Heart left ventricle (tissue), 16 donors: ENCODE data around the gene TMEM208. TPM values are rescaled to one million over a fixed set of nuclear protein-coding genes. Genes with fewer than 3 reads are reported as not detected.

Source experiments
- ATAC-seq, 4 donors: fragments of 200-7000 bp; cut with Tn5 transposase; one replicate each; pipeline ENCODE4 v1.9.1; 2020 to 2022; ENCODE audit warnings: moderate library complexity in 4 of 4, mild to moderate bottlenecking in 3 of 4, moderate number of reproducible peaks in 1 of 4
- DNase-seq, 5 donors: peaks; one replicate each; pipeline ENCODE4 v3.0.0-alpha.2; 2020
- H3K27ac ChIP-seq, 12 donors: fragments of 200-600 bp; sonication (generic) in 4 of 12; one replicate each; pipeline versions ENCODE4 v1.5.0 to v1.8.0; 2016 to 2022; ENCODE audit warnings: mild to moderate bottlenecking in 2 of 12
- H3K27me3 ChIP-seq, 9 donors: fragments of 200-600 bp; sonication (generic) in 2 of 9; one replicate each; pipeline versions ENCODE4 v1.5.1 to v1.8.0; 2016 to 2022; ENCODE audit warnings: mild to moderate bottlenecking in 3 of 9
- H3K36me3 ChIP-seq, 9 donors: fragments of 200-600 bp; sonication (generic) in 2 of 9; one replicate each; pipeline versions ENCODE4 v1.5.0 to v1.8.0; 2018 to 2022; ENCODE audit warnings: mild to moderate bottlenecking in 2 of 9
- H3K4me1 ChIP-seq, 12 donors: fragments of 200-600 bp; sonication (generic) in 4 of 12; one replicate each; pipeline versions ENCODE4 v1.5.0 to v1.8.0; 2016 to 2022; ENCODE audit warnings: mild to moderate bottlenecking in 3 of 12
- H3K4me3 ChIP-seq, 12 donors: fragments of 200-600 bp; sonication (generic) in 4 of 12; one replicate each; pipeline versions ENCODE4 v1.5.0 to v1.8.0; 2017 to 2022; ENCODE audit warnings: mild to moderate bottlenecking in 9 of 12, moderate library complexity in 4 of 12
- H3K9me3 ChIP-seq, 12 donors: fragments of 200-600 bp; sonication (generic) in 4 of 12; one replicate each; pipeline versions ENCODE4 v1.5.0 to v1.8.0; 2016 to 2022; ENCODE audit warnings: mild to moderate bottlenecking in 1 of 12
- CTCF ChIP-seq, 12 donors: fragments of 200-600 bp; sonication (generic) in 4 of 12; IDR thresholded peaks; one replicate each; pipeline versions ENCODE4 v1.5.0 to v1.8.0; 2018 to 2022; ENCODE audit warnings: antibody characterized with exemption in 12 of 12, mild to moderate bottlenecking in 5 of 12
- POLR2A ChIP-seq, 2 donors: fragments of 450-650 bp; IDR thresholded peaks; one replicate each; pipeline ENCODE4 v1.6.1; 2017; ENCODE audit warnings: antibody characterized with exemption in 2 of 2, mild to moderate bottlenecking in 2 of 2, moderate library complexity in 2 of 2
- WGBS, 4 donors: extraction: QIAGEN DNeasy Blood & Tissue Kit in 2 of 4; methylation state at CpG; one replicate each; pipeline versions ENCODE4 v1.1.5 to v1.1.7; 2013 to 2018; 5-methylcytosine and 5-hydroxymethylcytosine counted together
- intact Hi-C, 10 donors: fragments of 100-400 bp; cut with DNase I; formaldehyde crosslinking; loops; one replicate each; pipeline versions ENCODE4 v1.11.1 to v1.14.2; 2022
- polyA plus RNA-seq, 2 donors: library from polyadenylated mRNA; stranded (reverse); fragments of 200-250 nt; gene quantifications; one replicate each; pipeline ENCODE4 v1.2.3, GENCODE V29; 2013
- total RNA-seq, 9 donors: library from RNA; depleted of rRNA in 2 of 9; stranded (reverse); fragments of >200 nt in 2 of 9; fragmentation: NEBNext Ultra II Directional in 3 of 9; extraction: Animal tissue kit (Norgen Biotek cat#: 25700) in 3 of 9; gene quantifications; one replicate each; pipeline versions ENCODE4 v1.1.0 to v1.2.4, GENCODE V29; 2016 to 2023
- donor health status: ischemic (EF 13 %, LVEDD 7.1; RV severe dilation, severe dysfunction).
- donor health status: healthy with polysubstance abuse.
- donor health status: DM: no; HTN: yes; CAD: no.
- donor health status: DM: no; HTN: no; CAD: no.
- donor health status: ischemic (EF 25% LVEDD 6.9; RV normal size, moderate dysfunction).
- donor health status: ischemic (EF 25% LVEDD 5.7; RV mildly dilated, moderate dysfunction).
- donor health status: healthy.
- donor health status: DM: yes; HTN: yes; CAD: no.
- donor health status: ischemic (EF 35%, LVEDD 5.7; RV mildly dilated, moderate dysfunction).
- donor health status: nonischemic (EF 11% LVEDD 7.7; RV severe dilation, severe dysfunction).
- donor health status: DM: yes; HTN: yes; CAD: no.
- donor health status: PGD.
- donor health status: ischemic (EF 29% LVEDD 5.4; RV normal size, mild dysfunction).
- donor health status: nonischemic (EF 23%, LVEDD 6.1; RV moderate dilation, normal function).

Gene TMEM208
- total and polyA plus RNA-seq, 11 donors, result 6.2 to 79.7 (median 16.9) TPM

GRCh38 chr16:67227567-67227921 lies 614 bp downstream of the TMEM208 start:
- Histone ChIP-seq H3K27me3 (no peaks in the 10 kb centered on the region), H3K4me1 (peaks cover 2 to 32% (median 17%) of the 10 kb centered on the region in 12 donors), H3K9me3 (no peaks in the 10 kb centered on the region), H3K27ac (peak overlapping the region in 11 of 12 donors; percentile 75 to 94 (median 90)), H3K4me3 (peak overlapping the region; percentile 55 to 97 (median 84)), H3K36me3 (peaks cover 0 to 51% (median 45%) of the 10 kb centered on the region in 9 donors)
- DNase-seq, result peak in 2 of 5 donors; percentile 15 to 31
- ATAC-seq, result no peak
- TF ChIP-seq CTCF (IDR thresholded peaks at IDR 0.05) (no peak), POLR2A (IDR thresholded peaks at IDR 0.05) (no peak)
- intact Hi-C loops, result loop anchor here in 5 of 10 donors (2.0 to 5.0 kb wide), 3 partner anchors 19 to 45 kb away; partner anchors contain the start of genes E2F4 (in 4 of the 5), EXOC3L1 (in 4 of the 5), FHOD1 (in 1 of the 5) and MATCAP1 (in 1 of the 5)
- WGBS, 4 donors, result 13 to 20% (median 13%) methylated on average over 12 of the region's 12 CpGs

GRCh38 chr16:67228034-67228785 lies 1.3 kb downstream of the TMEM208 start:
- Histone ChIP-seq H3K4me3 (peak overlapping the region in 9 of 12 donors; percentile 68 to 97 (median 86)), H3K9me3 (no peaks in the 10 kb centered on the region), H3K4me1 (peaks cover 2 to 32% (median 17%) of the 10 kb centered on the region in 12 donors), H3K36me3 (peaks cover 0 to 55% (median 51%) of the 10 kb centered on the region in 9 donors), H3K27ac (no peak overlapping the region), H3K27me3 (no peaks in the 10 kb centered on the region)
- TF ChIP-seq CTCF (IDR thresholded peaks at IDR 0.05) (no peak), POLR2A (IDR thresholded peaks at IDR 0.05) (no peak)
- DNase-seq (peak in 3 of 5 donors; percentile 20 to 53 (median 26)), ATAC-seq (no peak)
- 79 to 87% (median 86%) methylated on average over 7 to 9 of the region's 9 CpGs for WGBS, 4 donors
- intact Hi-C loops, result loop anchor here in 4 of 10 donors (5.0 kb wide), 1 partner anchor 36 kb away; the partner anchor contains the start of genes E2F4 (in 4 of the 4) and EXOC3L1 (in 4 of the 4)

- Histone ChIP-seq H3K36me3 (peaks cover 0 to 60% (median 58%) of the 10 kb centered on the region in 9 donors), H3K27me3 (no peaks in the 10 kb centered on the region), H3K4me3 (no peak overlapping the region), H3K27ac (no peak overlapping the region), H3K4me1 (peaks cover 2 to 32% (median 17%) of the 10 kb centered on the region in 12 donors), H3K9me3 (no peaks in the 10 kb centered on the region)
- 82 to 89% (median 84%) methylated on average over 4 to 9 of the region's 9 CpGs for WGBS, 4 donors
- TF ChIP-seq CTCF (IDR thresholded peaks at IDR 0.05) (no peak), POLR2A (IDR thresholded peaks at IDR 0.05) (no peak)
- ATAC-seq (no peak), DNase-seq (peak in 2 of 5 donors; percentile 13 to 25)
- intact Hi-C loops, result loop anchor here in 4 of 10 donors (5.0 kb wide), 1 partner anchor 37 kb away; the partner anchor contains the start of genes E2F4 (in 4 of the 4) and EXOC3L1 (in 4 of the 4)
Observed at GRCh38 chr16:67228905-67229304, 2.0 kb downstream of the TMEM208 start.
